Measurements from ENCODE around the gene CD4. TPM values are rescaled to one million over a fixed set of nuclear protein-coding genes. Genes with fewer than 3 reads are reported as not detected.

CD4 gene
- total RNA-seq, 4 donors from 2014 or later: 6.6 to 16.2 (median 10.1) TPM

- no peak for DNase-seq (ENCODE audit: extremely low spot score)
- Histone ChIP-seq H3K9me3 (no peaks in the 10 kb centered on the region), H3K36me3 (peaks cover 12 to 30% (median 23%) of the 10 kb centered on the region in 4 donors), H3K4me1 (peaks cover 29 to 75% (median 72%) of the 10 kb centered on the region in 4 donors), H3K4me3 (peak overlapping the region; percentile 43 to 52 (median 45)), H3K27ac (replicated peaks in 1 of 4) (peak overlapping the region; percentile 61 to 97 (median 96)), H3K27me3 (no peaks in the 10 kb centered on the region)
- 76% methylated on average over 11 of the region's 21 CpGs for WGBS
- no peak for TF ChIP-seq POLR2A (IDR thresholded peaks at IDR 0.05; ENCODE audit: low read depth)
- TF ChIP-seq CTCF (IDR thresholded peaks at IDR 0.05): no peak
- no peak for TF ChIP-seq POLR2AphosphoS5 (IDR thresholded peaks at IDR 0.05)
- TF ChIP-seq EP300 (IDR thresholded peaks at IDR 0.05): no peak
- intact Hi-C loops (cut with DNase I): no loop called here
These were observed 16.4 kb upstream of the CD4 start for GRCh38 chr12:6772726-6773589.

GRCh38 chr12:6773590-6774351, 15.6 kb upstream of the CD4 start:
- peak overlapping the region in 3 of 4 donors; percentile 51 to 97 (median 96) for H3K27ac ChIP-seq (replicated peaks in 1 of 4)
- H3K27me3 ChIP-seq: no peaks in the 10 kb centered on the region
- peaks cover 12 to 30% (median 23%) of the 10 kb centered on the region in 4 donors for H3K36me3 ChIP-seq
- intact Hi-C loops (cut with DNase I): no loop called here
- WGBS: 46% methylated on average over 22 of the region's 60 CpGs
- TF ChIP-seq POLR2AphosphoS5 (IDR thresholded peaks at IDR 0.05) (no peak), EP300 (IDR thresholded peaks at IDR 0.05) (no peak), CTCF (IDR thresholded peaks at IDR 0.05) (no peak), POLR2A (IDR thresholded peaks at IDR 0.05; ENCODE audit: low read depth) (no peak)
- H3K9me3 ChIP-seq: no peaks in the 10 kb centered on the region
- H3K4me3 ChIP-seq: peak overlapping the region; percentile 43 to 52 (median 45)
- DNase-seq (ENCODE audit: extremely low spot score): no peak
- H3K4me1 ChIP-seq: peaks cover 29 to 75% (median 72%) of the 10 kb centered on the region in 4 donors

GRCh38 chr12:6774499-6775062, 14.7 kb upstream of the CD4 start:
- H3K27ac ChIP-seq (replicated peaks in 1 of 4): peak overlapping the region in 1 of 4 donors; percentile 97
- no peaks in the 10 kb centered on the region for H3K27me3 ChIP-seq
- no peak for DNase-seq (ENCODE audit: extremely low spot score)
- peak overlapping the region in 1 of 4 donors; percentile 45 for H3K4me3 ChIP-seq
- H3K9me3 ChIP-seq: no peaks in the 10 kb centered on the region
- TF ChIP-seq POLR2A (IDR thresholded peaks at IDR 0.05; ENCODE audit: low read depth) (no peak), POLR2AphosphoS5 (IDR thresholded peaks at IDR 0.05) (no peak), EP300 (IDR thresholded peaks at IDR 0.05) (no peak), CTCF (IDR thresholded peaks at IDR 0.05) (no peak)
- peaks cover 27 to 72% (median 70%) of the 10 kb centered on the region in 4 donors for H3K4me1 ChIP-seq
- intact Hi-C loops (cut with DNase I): loop anchor here (5.0 kb wide), 2 partner anchors 37 to 157 kb away; no protein-coding TSS in a partner anchor
- H3K36me3 ChIP-seq: peaks cover 11 to 27% (median 20%) of the 10 kb centered on the region in 4 donors
- WGBS: 85% methylated on average over 15 of the region's 15 CpGs

- peaks cover 6 to 18% (median 11%) of the 10 kb centered on the region in 4 donors for H3K36me3 ChIP-seq
- peaks cover 27 to 63% (median 61%) of the 10 kb centered on the region in 4 donors for H3K4me1 ChIP-seq
- intact Hi-C loops (cut with DNase I): loop anchor here (5.0 kb wide), 2 partner anchors 38 to 158 kb away; no protein-coding TSS in a partner anchor
- no peaks in the 10 kb centered on the region for H3K9me3 ChIP-seq
- no peak overlapping the region for H3K27ac ChIP-seq (replicated peaks in 1 of 4)
- no peak overlapping the region for H3K4me3 ChIP-seq
- H3K27me3 ChIP-seq: no peaks in the 10 kb centered on the region
- 85% methylated on average over 16 of the region's 16 CpGs for WGBS
- DNase-seq (ENCODE audit: extremely low spot score): no peak
- TF ChIP-seq POLR2AphosphoS5 (IDR thresholded peaks at IDR 0.05) (no peak), CTCF (IDR thresholded peaks at IDR 0.05) (no peak), POLR2A (IDR thresholded peaks at IDR 0.05; ENCODE audit: low read depth) (no peak), EP300 (IDR thresholded peaks at IDR 0.05) (no peak)
These were observed 13.8 kb upstream of the CD4 start for GRCh38 chr12:6775185-6776174.

All from esophagus muscularis mucosa (tissue), 4 donors.